GM12873 (cell line): Measurements from ENCODE around the gene LAPTM4A.

ENCODE experiments used
- CTCF ChIP-seq: IDR thresholded peaks from 2 replicates; pipeline ENCODE4 v1.5.1; 2012; ENCODE audit warnings: low read depth, mild to moderate bottlenecking, moderate library complexity, low read length, control low read depth; ENCODE audit not compliant: insufficient read depth; ENCODE audit errors: missing control alignments

Gene LAPTM4A

GRCh38 chr2:20018601-20019152 is 32.8 kb downstream of the LAPTM4A start:
- TF ChIP-seq CTCF: no peak

GRCh38 chr2:20016346-20016745 is 35.1 kb downstream of the LAPTM4A start:
- TF ChIP-seq CTCF: peak; percentile 34

- TF ChIP-seq CTCF: peak; percentile 37
Observed at GRCh38 chr2:20015482-20016083, 35.8 kb downstream of the LAPTM4A start.

DNA sequence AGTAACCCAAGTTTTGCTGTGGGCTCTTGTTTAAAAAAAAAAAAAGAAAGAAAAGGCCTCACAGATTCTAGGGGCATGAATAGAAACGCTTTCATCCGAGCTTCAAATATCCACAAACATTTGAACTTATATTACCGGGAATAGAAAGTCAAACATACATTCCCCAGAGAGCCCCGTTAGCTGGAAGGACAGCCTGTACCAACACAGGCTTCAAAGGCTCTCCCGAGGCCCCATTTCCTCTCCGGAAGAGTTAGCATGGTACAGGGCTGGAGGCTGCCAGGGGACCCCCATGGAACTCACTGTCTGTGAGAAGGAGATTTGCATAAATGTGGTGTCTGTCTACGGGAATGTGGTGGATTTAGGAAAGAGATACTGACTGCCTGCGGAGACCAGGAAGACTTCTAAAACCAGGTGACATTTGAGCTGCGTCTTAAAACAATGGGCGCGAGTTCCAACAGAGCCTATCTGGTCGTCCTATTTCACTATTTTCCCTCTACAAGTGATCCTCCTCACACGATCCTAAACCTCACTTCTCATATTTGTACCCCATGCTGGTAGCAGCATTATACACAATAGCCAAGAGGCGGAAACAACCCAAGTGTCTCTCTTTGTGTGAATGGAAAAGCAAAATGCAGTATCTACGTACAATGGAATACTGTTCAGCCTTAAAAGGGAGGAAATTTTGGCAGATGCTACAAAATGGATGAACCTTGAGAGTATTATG is 38.1 kb downstream of the LAPTM4A start:
- no peak for TF ChIP-seq CTCF

GRCh38 chr2:20012282-20013125 is 38.9 kb downstream of the LAPTM4A start, which contains the start of gene MATN3:
MATN3 (minus strand) TSS chr2:20012668; CDS start chr2:20012631, 37 bp downstream.
- no peak for TF ChIP-seq CTCF

DNA sequence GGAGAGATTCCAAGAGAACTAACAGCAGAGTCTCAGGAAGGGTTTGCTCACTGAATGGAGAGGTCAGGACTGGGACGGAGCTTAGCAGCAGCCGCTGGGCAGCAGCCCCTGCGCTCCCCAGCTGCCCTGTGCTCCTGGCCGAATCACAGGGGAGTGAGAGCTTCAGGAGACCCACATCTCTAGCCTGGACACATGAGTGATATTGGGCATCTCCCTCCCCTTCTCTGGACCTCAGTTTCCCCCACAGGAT is 39.5 kb downstream of the LAPTM4A start:
- no peak for TF ChIP-seq CTCF
